Stimulated activated CD8-positive, alpha-beta memory T cell treated with anti-CD3 and anti-CD28 coated beads, Interleukin-7, amount 100 ng/mL, for 1 hour (primary cell): Measurements from ENCODE around the gene BHLHE23.

Source experiments
- DNase-seq, 2 donors: peaks; one replicate each; pipeline ENCODE4 v3.0.0-alpha.2; 2020; ENCODE audit warnings: low read depth in 2 of 2

BHLHE23 gene

GRCh38 chr20:63006540-63007359 lies at the start of gene BHLHE23:
Gene BHLHE23, minus strand, starts transcription at chr20:63006964. Its CDS starts 190 bp downstream, at chr20:63006774.
- no peak for DNase-seq

- DNase-seq: no peak
Observed at GRCh38 chr20:63055575-63056235, 48.9 kb upstream of the BHLHE23 start.

- DNase-seq: no peak
Observed at GRCh38 chr20:63054681-63055240, 48.0 kb upstream of the BHLHE23 start.

GRCh38 chr20:63054103-63054474 lies 47.3 kb upstream of the BHLHE23 start:
- DNase-seq: no peak

- no peak for DNase-seq
Observed at GRCh38 chr20:63053432-63054102, 46.8 kb upstream of the BHLHE23 start.

- no peak for DNase-seq
Observed at GRCh38 chr20:63052571-63053431, 46.0 kb upstream of the BHLHE23 start.

- no peak for DNase-seq
Observed at GRCh38 chr20:63051911-63052310, 45.1 kb upstream of the BHLHE23 start.

GRCh38 chr20:63051186-63051860 lies 44.6 kb upstream of the BHLHE23 start:
- no peak for DNase-seq

- DNase-seq: no peak
Observed at GRCh38 chr20:63050406-63050805, 43.6 kb upstream of the BHLHE23 start.

- no peak for DNase-seq
Observed at GRCh38 chr20:63049561-63050221, 42.9 kb upstream of the BHLHE23 start.

GRCh38 chr20:63049191-63049518 lies 42.4 kb upstream of the BHLHE23 start:
- DNase-seq: no peak

GRCh38 chr20:63048516-63049190 lies 41.9 kb upstream of the BHLHE23 start:
- DNase-seq: no peak

- DNase-seq: no peak
Observed at GRCh38 chr20:63047946-63048345, 41.2 kb upstream of the BHLHE23 start.

- no peak for DNase-seq
Observed at GRCh38 chr20:63047267-63047666, 40.5 kb upstream of the BHLHE23 start.

- DNase-seq: no peak
Observed at GRCh38 chr20:63046841-63047240, 40.1 kb upstream of the BHLHE23 start.

GRCh38 chr20:63045991-63046390 lies 39.2 kb upstream of the BHLHE23 start:
- no peak for DNase-seq

- no peak for DNase-seq
Observed at GRCh38 chr20:63045401-63045800, 38.6 kb upstream of the BHLHE23 start.

- DNase-seq: no peak
Observed at GRCh38 chr20:63044605-63045004, 37.8 kb upstream of the BHLHE23 start.

- DNase-seq: no peak
Observed at GRCh38 chr20:63044204-63044600, 37.4 kb upstream of the BHLHE23 start.
